Myocyte (in vitro differentiated cells): ENCODE measurements around the gene PANX2. TPM values are rescaled to one million over a fixed set of nuclear protein-coding genes. Genes with fewer than 3 reads are reported as not detected.
"Not testable (repeated sequence)": the region's sequence is repeated elsewhere in the genome, so short reads cannot be mapped to it uniquely, and the experiment has no call there.

ENCODE experiments used
- DNase-seq: peaks from one replicate; pipeline ENCODE4 v3.0.0-alpha.2; 2012; ENCODE audit warnings: low read depth
- total RNA-seq: library from RNA; depleted of rRNA; stranded (reverse); fragments of >200 nt; gene quantifications from 2 replicates; pipeline ENCODE4 v1.2.3, GENCODE V29; 2014

The PANX2 gene
- total RNA-seq, 1 donor from 2014 or later: 0.08 TPM

GRCh38 chr22:50147258-50148165 is 23.0 kb upstream of the PANX2 start:
- not testable (repeated sequence) for DNase-seq

GRCh38 chr22:50148166-50148500 is 22.4 kb upstream of the PANX2 start:
- no peak for DNase-seq

DNA sequence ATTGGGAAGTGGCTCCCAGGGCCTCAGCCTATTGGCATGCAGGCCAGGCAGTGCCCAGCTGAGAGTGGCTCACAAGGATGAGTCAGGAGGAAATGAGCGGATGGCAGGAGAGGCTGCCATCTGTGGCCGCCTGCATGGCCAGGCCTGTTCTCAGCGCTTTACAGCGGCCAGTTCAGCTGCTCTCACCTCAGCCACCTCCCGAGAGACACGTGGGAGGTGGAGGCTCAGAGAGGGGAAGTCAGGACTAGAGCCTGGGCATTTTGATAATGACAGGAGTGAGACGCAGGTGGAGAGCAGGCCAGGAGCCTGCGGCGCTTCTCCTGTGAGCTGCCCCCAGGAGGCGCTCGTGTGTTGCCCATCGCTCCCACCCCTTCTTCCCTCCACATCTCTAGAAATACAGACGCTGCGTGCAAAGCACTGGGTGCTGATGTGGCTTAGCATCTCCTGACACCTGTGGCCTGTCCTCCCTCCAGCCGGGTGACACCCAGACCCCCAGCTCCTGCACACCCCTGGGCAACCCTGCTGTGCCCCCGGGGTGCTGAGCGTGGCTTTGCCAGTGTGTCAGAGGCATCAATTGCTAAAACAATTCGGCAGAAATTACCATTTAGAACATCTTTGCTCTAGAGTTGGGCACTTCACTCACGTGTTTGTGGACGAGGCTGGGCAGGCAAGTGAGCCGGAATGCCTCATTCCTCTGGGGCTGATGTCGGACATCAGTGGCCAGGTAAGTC is 21.4 kb upstream of the PANX2 start:
- DNase-seq: peak; percentile 53

DNA sequence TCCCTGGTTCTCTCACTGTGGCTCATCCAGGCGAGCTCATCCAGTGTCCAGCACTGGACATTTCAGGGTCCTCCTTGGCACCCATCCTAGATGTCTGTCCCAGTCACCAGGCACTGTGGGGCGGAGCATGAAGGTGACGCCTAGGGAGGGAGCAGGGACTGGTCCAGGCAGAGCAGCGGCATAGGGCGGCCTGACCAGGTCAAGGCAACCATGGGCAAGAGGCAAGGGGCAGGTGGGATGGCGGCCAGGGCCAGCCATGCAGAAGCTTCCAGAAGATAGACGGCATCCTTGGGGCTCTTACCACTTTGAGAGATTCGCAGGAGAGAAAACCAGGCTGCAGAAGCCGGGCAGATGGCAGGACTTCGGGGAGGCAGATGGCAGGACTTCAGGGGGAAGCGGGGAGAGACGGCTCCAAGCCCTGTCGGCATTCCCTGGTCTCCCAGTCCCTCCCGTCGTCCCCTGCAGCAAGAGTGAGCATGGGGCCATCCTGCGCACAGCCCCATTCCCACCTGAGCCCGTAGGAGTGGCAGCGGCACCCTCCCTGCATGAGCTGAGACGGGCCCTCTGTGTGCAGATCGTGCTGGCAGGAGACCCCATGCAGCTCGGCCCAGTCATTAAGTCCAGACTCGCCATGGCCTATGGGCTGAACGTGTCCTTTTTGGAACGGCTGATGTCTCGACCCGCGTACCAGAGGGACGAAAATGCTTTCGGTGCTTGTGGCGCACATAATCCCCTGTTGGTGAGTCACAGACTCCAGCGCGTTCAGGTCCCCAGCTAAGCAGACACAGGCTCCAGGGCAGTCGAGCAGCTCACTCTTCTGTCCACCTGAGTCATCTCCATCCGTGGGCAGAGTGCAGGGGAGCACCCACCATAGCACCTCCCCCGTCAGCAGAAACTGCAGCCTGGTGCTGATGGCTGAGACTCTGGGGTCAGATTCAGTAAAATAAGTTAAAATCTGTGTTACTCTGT is 20.1 kb upstream of the PANX2 start:
- no peak for DNase-seq

GRCh38 chr22:50151571-50152537 is 18.7 kb upstream of the PANX2 start:
- no peak for DNase-seq

GRCh38 chr22:50153056-50153755 is 17.3 kb upstream of the PANX2 start:
- no peak for DNase-seq

DNA sequence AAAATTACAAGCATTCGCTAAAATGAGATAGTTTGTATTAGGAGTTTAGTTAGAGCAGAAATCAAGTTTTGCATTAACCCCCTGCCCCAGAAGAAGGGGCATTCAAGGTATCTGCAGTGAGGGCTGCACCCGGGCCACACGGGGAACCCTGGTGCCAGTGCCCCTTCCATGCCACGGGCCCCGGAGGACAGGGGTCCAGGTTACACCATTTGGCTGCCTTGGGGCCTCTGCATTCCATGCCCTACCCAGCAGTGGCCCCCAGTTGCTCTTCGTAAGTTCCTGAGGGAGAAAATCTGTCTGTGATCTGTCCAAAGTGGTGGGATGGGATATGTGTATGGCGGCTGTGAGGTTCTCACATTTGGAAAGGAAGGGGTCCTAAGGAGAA is 16.8 kb upstream of the PANX2 start:
- no peak for DNase-seq

- DNase-seq: no peak
Measured at GRCh38 chr22:50157709-50158375, 12.7 kb upstream of the PANX2 start.

- no peak for DNase-seq
Measured at GRCh38 chr22:50160947-50161346, 9.6 kb upstream of the PANX2 start.

DNA sequence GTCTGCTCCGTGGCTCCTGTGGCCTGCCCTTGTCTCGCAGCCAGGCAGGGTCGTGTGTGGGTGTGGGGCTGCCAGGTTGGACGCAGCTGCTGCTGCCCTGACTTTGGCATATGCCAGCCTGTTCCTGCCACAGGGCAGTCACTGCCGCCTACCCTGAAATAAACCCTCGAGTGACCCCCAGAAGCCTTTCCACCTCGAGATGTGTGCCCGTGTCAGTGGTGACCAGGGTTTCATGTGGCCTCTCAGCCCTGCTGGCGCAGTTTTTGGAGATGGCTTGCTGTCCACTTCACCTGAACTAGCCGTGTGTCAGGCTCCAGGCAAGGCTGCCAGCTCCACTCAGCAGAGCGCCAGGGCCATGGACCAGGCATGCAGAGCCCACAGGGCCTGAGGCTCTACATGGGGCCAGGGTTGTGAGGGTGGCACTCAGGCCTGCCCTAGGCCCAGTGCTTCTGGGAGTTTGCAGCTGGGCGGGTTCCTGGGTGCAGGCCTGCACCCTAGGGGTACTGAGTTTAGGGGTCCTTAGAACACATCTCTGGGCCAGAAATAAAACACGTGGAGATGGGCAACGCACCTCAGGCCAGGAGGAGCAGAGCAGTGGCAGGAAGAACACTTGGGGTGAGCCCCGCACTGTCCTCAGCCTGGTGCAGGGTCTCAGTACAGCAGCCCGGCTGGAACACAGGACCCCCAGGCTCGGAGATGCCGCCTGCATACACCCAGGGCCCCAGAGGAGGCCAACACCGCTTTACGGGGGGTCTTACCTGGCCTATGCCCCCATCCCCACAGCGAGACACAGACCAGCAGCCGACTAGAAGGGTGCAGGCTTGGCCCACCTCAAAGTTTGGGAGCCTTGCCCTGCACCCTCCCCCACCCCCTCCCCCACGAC is 8.8 kb upstream of the PANX2 start:
- no peak for DNase-seq

DNA sequence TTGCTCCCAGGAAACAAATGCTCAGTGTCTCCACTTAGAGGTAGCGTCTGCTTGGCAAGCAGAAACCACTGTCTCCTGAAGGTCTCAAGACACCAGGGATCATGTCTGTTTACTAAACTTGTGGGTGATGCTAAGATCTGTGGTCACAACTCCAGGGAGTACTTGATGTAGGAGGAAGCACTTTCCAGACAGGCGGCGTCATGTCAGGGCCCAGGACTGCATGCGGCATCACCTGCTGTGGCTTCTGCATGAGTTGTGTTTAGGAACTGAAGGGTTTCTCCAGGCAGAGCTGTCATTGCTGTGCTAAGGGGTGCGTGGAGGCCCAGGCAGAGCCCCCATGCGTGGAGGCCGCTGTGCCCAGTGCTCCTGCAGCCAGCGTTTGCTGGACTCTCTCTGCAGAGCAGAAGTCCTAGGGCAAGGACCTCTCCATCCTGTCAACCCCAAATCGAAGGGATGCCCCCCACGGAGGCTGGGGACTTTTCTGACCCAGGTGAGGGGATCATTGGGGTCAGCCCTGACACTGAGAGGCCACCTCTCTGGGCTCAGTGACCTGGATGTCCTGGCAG is 8.1 kb upstream of the PANX2 start:
- DNase-seq: no peak

- DNase-seq: no peak
Measured at GRCh38 chr22:50165436-50166123, 5.0 kb upstream of the PANX2 start.

DNA sequence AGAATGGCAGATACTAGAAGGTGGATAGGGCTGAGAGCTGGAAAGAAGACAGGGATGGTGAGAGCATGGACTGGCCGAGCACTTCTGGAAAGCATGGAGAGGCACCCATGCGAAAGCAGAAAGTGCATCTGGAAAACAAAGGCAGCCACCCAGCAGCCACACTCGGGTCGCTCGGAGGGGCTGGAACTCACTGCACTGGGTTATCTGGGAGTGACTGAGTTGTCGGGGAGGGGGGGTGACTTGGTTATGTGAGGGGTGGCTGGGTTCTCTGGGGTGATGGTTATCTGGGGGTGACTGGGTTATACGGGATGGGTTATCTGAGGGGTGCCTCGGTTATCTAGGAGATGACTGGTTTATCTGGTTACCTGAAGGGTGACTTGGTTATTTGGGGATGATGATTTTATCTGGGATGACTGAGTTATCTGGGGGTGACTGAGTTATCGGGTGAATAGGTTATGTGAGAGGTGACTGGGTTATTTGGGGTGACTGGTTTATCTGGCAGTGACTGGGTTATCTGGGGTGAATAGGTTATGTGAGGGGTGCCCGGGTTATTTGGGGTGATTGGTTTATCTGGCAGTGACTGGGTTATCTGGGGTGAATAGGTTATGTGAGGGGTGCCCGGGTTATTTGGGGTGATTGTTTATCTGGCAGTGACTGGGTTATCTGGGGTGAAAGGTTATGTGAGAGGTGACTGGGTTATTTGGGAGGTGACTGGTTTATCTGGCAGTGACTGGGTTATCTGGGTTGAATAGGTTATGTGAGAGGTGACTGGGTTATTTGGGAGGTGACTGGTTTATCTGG is 2.6 kb upstream of the PANX2 start:
- DNase-seq: no peak

- DNase-seq: not testable (repeated sequence)
Measured at GRCh38 chr22:50168490-50169180, 1.9 kb upstream of the PANX2 start.

- no peak for DNase-seq
Measured at GRCh38 chr22:50169181-50169759, 1.3 kb upstream of the PANX2 start.
